Inferior parietal cortex (tissue), 1 donor: Measurements from ENCODE around the gene EDN2.
A peak's percentile ranks its signal among the peaks of the same experiment; 100 is the strongest.

Experiments
- DNase-seq: peaks from one replicate; pipeline ENCODE4 v3.0.0-alpha.2; 2016; ENCODE audit errors: extremely low spot score

Gene EDN2

GRCh38 chr1:41517062-41517438 lies 32.6 kb upstream of the EDN2 start:
- DNase-seq, result no peak

- peak; percentile 90 for DNase-seq
Observed at GRCh38 chr1:41516168-41517061, 31.9 kb upstream of the EDN2 start.

- DNase-seq, result no peak
Observed at GRCh38 chr1:41515778-41516167, 31.3 kb upstream of the EDN2 start.

GRCh38 chr1:41515131-41515678 lies 30.7 kb upstream of the EDN2 start:
- DNase-seq, result peak; percentile 65

- DNase-seq, result no peak
Observed at GRCh38 chr1:41514381-41514780, 29.9 kb upstream of the EDN2 start.

GRCh38 chr1:41513383-41513735 lies 28.9 kb upstream of the EDN2 start:
- DNase-seq, result no peak

GRCh38 chr1:41512701-41513382 lies 28.4 kb upstream of the EDN2 start:
- DNase-seq, result no peak

- no peak for DNase-seq
Observed at GRCh38 chr1:41511239-41511540, 26.7 kb upstream of the EDN2 start.

GRCh38 chr1:41510531-41511238 lies 26.2 kb upstream of the EDN2 start:
- DNase-seq, result no peak

GRCh38 chr1:41509270-41509671 lies 24.8 kb upstream of the EDN2 start:
- DNase-seq, result no peak

- no peak for DNase-seq
Observed at GRCh38 chr1:41508290-41508689, 23.8 kb upstream of the EDN2 start.

GRCh38 chr1:41507836-41508235 lies 23.4 kb upstream of the EDN2 start:
- no peak for DNase-seq

- no peak for DNase-seq
Observed at GRCh38 chr1:41507110-41507720, 22.7 kb upstream of the EDN2 start.

- no peak for DNase-seq
Observed at GRCh38 chr1:41504114-41505035, 19.9 kb upstream of the EDN2 start.

GRCh38 chr1:41503538-41504113 lies 19.1 kb upstream of the EDN2 start:
- DNase-seq, result no peak

GRCh38 chr1:41502912-41503311 lies 18.4 kb upstream of the EDN2 start:
- no peak for DNase-seq

- DNase-seq, result no peak
Observed at GRCh38 chr1:41501581-41501980, 17.1 kb upstream of the EDN2 start.

GRCh38 chr1:41500781-41501518 lies 16.5 kb upstream of the EDN2 start:
- no peak for DNase-seq

GRCh38 chr1:41500378-41500777 lies 15.9 kb upstream of the EDN2 start:
- no peak for DNase-seq

GRCh38 chr1:41499591-41499990 lies 15.1 kb upstream of the EDN2 start:
- DNase-seq, result no peak
